GM21381 (cell line): ENCODE data around the gene MYO7A.

ENCODE experiments used
- ATAC-seq: cut with Tn5 transposase; IDR thresholded peaks from one replicate; pipeline ENCODE4 v1.9.1; 2021; ENCODE audit warnings: mild to moderate bottlenecking, moderate library complexity; ENCODE audit not compliant: unreplicated experiment

MYO7A gene

GRCh38 chr11:77127920-77128691, at the start of gene MYO7A:
MYO7A (plus strand) TSS chr11:77128246; CDS start chr11:77130635, 2,389 bp downstream.
- no peak for ATAC-seq

- ATAC-seq = no peak
Measured at GRCh38 chr11:77079666-77080065, 48.4 kb upstream of the MYO7A start.

- ATAC-seq = no peak
Measured at GRCh38 chr11:77080643-77081210, 47.3 kb upstream of the MYO7A start.

- ATAC-seq = no peak
Measured at GRCh38 chr11:77081381-77081851, 46.6 kb upstream of the MYO7A start.

GRCh38 chr11:77081976-77082836, 45.8 kb upstream of the MYO7A start:
- no peak for ATAC-seq

GRCh38 chr11:77082838-77083565, 45.0 kb upstream of the MYO7A start:
- ATAC-seq = no peak

GRCh38 chr11:77083566-77084245, 44.3 kb upstream of the MYO7A start:
- no peak for ATAC-seq

- ATAC-seq = no peak
Measured at GRCh38 chr11:77084581-77085191, 43.4 kb upstream of the MYO7A start.

- no peak for ATAC-seq
Measured at GRCh38 chr11:77085652-77086051, 42.4 kb upstream of the MYO7A start.

- ATAC-seq = no peak
Measured at GRCh38 chr11:77086521-77087472, 41.2 kb upstream of the MYO7A start.

- ATAC-seq = no peak
Measured at GRCh38 chr11:77087723-77088225, 40.3 kb upstream of the MYO7A start.

GRCh38 chr11:77088236-77089003, 39.6 kb upstream of the MYO7A start:
- no peak for ATAC-seq

GRCh38 chr11:77089004-77089545, 39.0 kb upstream of the MYO7A start:
- no peak for ATAC-seq

- ATAC-seq = no peak
Measured at GRCh38 chr11:77090046-77090372, 38.0 kb upstream of the MYO7A start.

GRCh38 chr11:77090373-77091111, 37.5 kb upstream of the MYO7A start:
- ATAC-seq = no peak

GRCh38 chr11:77091146-77091940, 36.7 kb upstream of the MYO7A start:
- peak; percentile 75 for ATAC-seq
